H1 (cell line): ENCODE data around the gene MLANA.

Source experiments
- CTCF ChIP-seq, 3 experiments: IDR thresholded peaks; 1 replicate in 2 of 3; 2 replicates in 1 of 3; pipeline versions ENCODE4 v1.5.1 to v1.6.1; 2011; ENCODE audit warnings: low read length in 3 of 3, mild to moderate bottlenecking in 3 of 3, inconsistent platforms in 2 of 3, low read depth in 1 of 3, moderate library complexity in 1 of 3; ENCODE audit not compliant: insufficient read depth in 1 of 3; ENCODE audit errors: control extremely low read depth in 1 of 3
- GABPA ChIP-seq: IDR thresholded peaks from 2 replicates; pipeline ENCODE4 v1.6.1; 2011; ENCODE audit warnings: mild to moderate bottlenecking, low read length, moderate library complexity, borderline replicate concordance; ENCODE audit not compliant: insufficient read depth
- GTF2F1 ChIP-seq: IDR thresholded peaks from 2 replicates; pipeline ENCODE4 v1.6.1; 2012; ENCODE audit warnings: low read depth, low read length, improper control_type of control experiment, borderline replicate concordance
- POLR2A ChIP-seq, 2 experiments: IDR thresholded peaks; 1 replicate in 1 of 2; 2 replicates in 1 of 2; pipeline ENCODE4 v1.6.1; 2011; ENCODE audit warnings: low read depth in 2 of 2, low read length in 2 of 2, mild to moderate bottlenecking in 2 of 2; ENCODE audit errors: control extremely low read depth in 1 of 2
- SP4 ChIP-seq: IDR thresholded peaks from 2 replicates; pipeline ENCODE4 v1.6.1; 2012; ENCODE audit warnings: low read length, inconsistent platforms

GRCh38 chr9:5949103-5949699 lies 58.5 kb downstream of the MLANA start:
- no peak for TF ChIP-seq GABPA
- TF ChIP-seq CTCF (IDR thresholded peaks at IDR 0.05; ENCODE audit: control extremely low read depth in 1 of 3, insufficient read depth in 1 of 3, low read depth in 1 of 3, low read length in 3 of 3) = no peak
- no peak for TF ChIP-seq GTF2F1
- TF ChIP-seq SP4 = no peak
- TF ChIP-seq POLR2A (IDR thresholded peaks at IDR 0.05; ENCODE audit: control extremely low read depth in 1 of 2, low read depth in 2 of 2, low read length in 2 of 2) = no peak
